HEK293 (cell line): ENCODE data around the gene MKNK2.

Source experiments
- EGR2 ChIP-seq: fragments of 450-650 bp; formaldehyde crosslinking; IDR thresholded peaks from 2 replicates; pipeline ENCODE4 v1.5.1; 2016; ENCODE audit warnings: low read depth, missing biosample characterization, missing genetic modification characterization
- GLIS1 ChIP-seq: fragments of 450-650 bp; formaldehyde crosslinking; IDR thresholded peaks from 2 replicates; pipeline ENCODE4 v1.5.1; 2016; ENCODE audit warnings: missing biosample characterization, missing genetic modification characterization
- GLIS2 ChIP-seq: fragments of 450-650 bp; formaldehyde crosslinking; IDR thresholded peaks from 2 replicates; pipeline ENCODE4 v1.5.1; 2016; ENCODE audit warnings: missing biosample characterization, missing genetic modification characterization
- HOXC10 ChIP-seq: sonication (generic); formaldehyde crosslinking; IDR thresholded peaks from 2 replicates; pipeline ENCODE4 v1.8.1; 2023; ENCODE audit warnings: mild to moderate bottlenecking, missing genetic modification reagents
- IKZF3 ChIP-seq: fragments of 450-650 bp; IDR thresholded peaks from 2 replicates; pipeline ENCODE4 v1.5.0; 2018; ENCODE audit warnings: missing biosample characterization, mild to moderate bottlenecking, missing genetic modification characterization, moderate library complexity
- KLF16 ChIP-seq: fragments of 450-650 bp; formaldehyde crosslinking; IDR thresholded peaks from 2 replicates; pipeline ENCODE4 v1.5.1; 2017; ENCODE audit warnings: missing biosample characterization, missing genetic modification characterization
- MEIS1 ChIP-seq: sonication (generic); formaldehyde crosslinking; IDR thresholded peaks from 2 replicates; pipeline ENCODE4 v1.8.1; 2022; ENCODE audit warnings: missing genetic modification reagents, mild to moderate bottlenecking, borderline replicate concordance
- MZF1 ChIP-seq: fragments of 450-650 bp; formaldehyde crosslinking; IDR thresholded peaks from 2 replicates; pipeline ENCODE4 v1.5.1; 2017; ENCODE audit warnings: missing biosample characterization, missing genetic modification characterization, borderline replicate concordance
- PRDM1 ChIP-seq: fragments of 450-650 bp; formaldehyde crosslinking; IDR thresholded peaks from 2 replicates; pipeline ENCODE4; 2016; ENCODE audit warnings: missing biosample characterization, missing genetic modification characterization
- SCRT1 ChIP-seq: fragments of 450-650 bp; formaldehyde crosslinking; IDR thresholded peaks from 2 replicates; pipeline ENCODE4 v1.5.1; 2016; ENCODE audit warnings: missing biosample characterization, missing genetic modification characterization, borderline replicate concordance
- SP2 ChIP-seq: fragments of 450-650 bp; formaldehyde crosslinking; IDR thresholded peaks from 2 replicates; pipeline ENCODE4 v1.5.1; 2016; ENCODE audit warnings: missing biosample characterization, missing genetic modification characterization
- WT1 ChIP-seq: fragments of 450-650 bp; formaldehyde crosslinking; IDR thresholded peaks from 2 replicates; pipeline ENCODE4 v1.5.1; 2016; ENCODE audit warnings: missing biosample characterization, missing genetic modification characterization
- ZBTB17 ChIP-seq: fragments of 450-650 bp; formaldehyde crosslinking; IDR thresholded peaks from 2 replicates; pipeline ENCODE4 v1.5.1; 2016; ENCODE audit warnings: missing biosample characterization, missing genetic modification characterization
- ZBTB26 ChIP-seq: fragments of 450-650 bp; formaldehyde crosslinking; optimal IDR thresholded peaks from 2 replicates; pipeline ENCODE3; 2016; ENCODE audit warnings: missing biosample characterization, mild to moderate bottlenecking, missing genetic modification characterization
- ZEB2 ChIP-seq: fragments of 450-650 bp; formaldehyde crosslinking; IDR thresholded peaks from 2 replicates; pipeline ENCODE4 v1.5.1; 2016; ENCODE audit warnings: missing biosample characterization, missing genetic modification characterization
- ZFHX2 ChIP-seq: fragments of 450-650 bp; formaldehyde crosslinking; conservative IDR thresholded peaks from 2 replicates; pipeline ENCODE4 v1.5.1; 2016; ENCODE audit warnings: missing biosample characterization, missing genetic modification characterization
- ZFP37 ChIP-seq: fragments of 450-650 bp; formaldehyde crosslinking; IDR thresholded peaks from 2 replicates; pipeline ENCODE4 v1.5.1; 2016; ENCODE audit warnings: missing biosample characterization, missing genetic modification characterization
- ZIC2 ChIP-seq: fragments of 450-650 bp; formaldehyde crosslinking; IDR thresholded peaks from 2 replicates; pipeline ENCODE4 v1.5.1; 2016; ENCODE audit warnings: missing biosample characterization, missing genetic modification characterization
- ZNF10 ChIP-seq: fragments of 450-650 bp; formaldehyde crosslinking; IDR thresholded peaks from 2 replicates; pipeline ENCODE4 v1.5.1; 2017; ENCODE audit warnings: missing biosample characterization, missing genetic modification characterization
- ZNF112 ChIP-seq: fragments of 450-650 bp; formaldehyde crosslinking; IDR thresholded peaks from 2 replicates; pipeline ENCODE4 v1.5.0; 2017; ENCODE audit warnings: missing biosample characterization, missing genetic modification characterization
- ZNF132 ChIP-seq: fragments of 450-650 bp; formaldehyde crosslinking; IDR thresholded peaks from 2 replicates; pipeline ENCODE4 v1.5.1; 2017; ENCODE audit warnings: missing biosample characterization, missing genetic modification characterization, borderline replicate concordance
- ZNF16 ChIP-seq: fragments of 450-650 bp; formaldehyde crosslinking; IDR thresholded peaks from 2 replicates; pipeline ENCODE4 v1.5.1; 2016; ENCODE audit warnings: low read depth, missing biosample characterization, missing genetic modification characterization
- ZNF175 ChIP-seq: fragments of 450-650 bp; formaldehyde crosslinking; IDR thresholded peaks from 2 replicates; pipeline ENCODE4 v1.5.1; 2016; ENCODE audit warnings: missing biosample characterization, missing genetic modification characterization
- ZNF223 ChIP-seq: fragments of 450-650 bp; formaldehyde crosslinking; IDR thresholded peaks from 2 replicates; pipeline ENCODE4 v1.5.1; 2016; ENCODE audit warnings: missing biosample characterization, missing genetic modification characterization
- ZNF366 ChIP-seq: fragments of 450-650 bp; formaldehyde crosslinking; conservative IDR thresholded peaks from 2 replicates; pipeline ENCODE4 v1.5.1; 2016; ENCODE audit warnings: missing biosample characterization, missing genetic modification characterization
- ZNF391 ChIP-seq: fragments of 450-650 bp; formaldehyde crosslinking; IDR thresholded peaks from 2 replicates; pipeline ENCODE4 v1.5.1; 2016; ENCODE audit warnings: low read depth, missing biosample characterization, missing genetic modification characterization, borderline replicate concordance
- ZNF521 ChIP-seq: fragments of 450-650 bp; formaldehyde crosslinking; IDR thresholded peaks from 2 replicates; pipeline ENCODE4 v1.5.1; 2017; ENCODE audit warnings: missing biosample characterization, mild to moderate bottlenecking, missing genetic modification characterization
- ZNF544 ChIP-seq: fragments of 450-650 bp; formaldehyde crosslinking; IDR thresholded peaks from 2 replicates; pipeline ENCODE4 v1.5.0; 2017; ENCODE audit warnings: missing biosample characterization, missing genetic modification characterization
- ZNF624 ChIP-seq: fragments of 450-650 bp; formaldehyde crosslinking; IDR thresholded peaks from 2 replicates; pipeline ENCODE4 v1.5.1; 2017; ENCODE audit warnings: missing biosample characterization, missing genetic modification characterization
- ZNF654 ChIP-seq: fragments of 450-650 bp; formaldehyde crosslinking; IDR thresholded peaks from 2 replicates; pipeline ENCODE4 v1.5.1; 2016; ENCODE audit warnings: low read depth, missing biosample characterization, missing genetic modification characterization
- ZNF664 ChIP-seq: fragments of 450-650 bp; formaldehyde crosslinking; IDR thresholded peaks from 2 replicates; pipeline ENCODE4 v1.5.1; 2016; ENCODE audit warnings: missing biosample characterization, missing genetic modification characterization
- ZNF677 ChIP-seq: fragments of 450-650 bp; IDR thresholded peaks from 2 replicates; pipeline ENCODE4 v1.5.0; 2018; ENCODE audit warnings: missing biosample characterization, mild to moderate bottlenecking, missing genetic modification characterization, moderate library complexity
- ZNF707 ChIP-seq: fragments of 450-650 bp; formaldehyde crosslinking; IDR thresholded peaks from 2 replicates; pipeline ENCODE4 v1.5.1; 2016; ENCODE audit warnings: missing biosample characterization, missing genetic modification characterization
- ZNF785 ChIP-seq: fragments of 450-650 bp; formaldehyde crosslinking; IDR thresholded peaks from 2 replicates; pipeline ENCODE4 v1.5.1; 2016; ENCODE audit warnings: missing biosample characterization, missing genetic modification characterization
- ZNF843 ChIP-seq: fragments of 450-650 bp; formaldehyde crosslinking; IDR thresholded peaks from 2 replicates; pipeline ENCODE4 v1.5.1; 2016; ENCODE audit warnings: missing biosample characterization, missing genetic modification characterization
- TF ChIP-seq, protein P1 (sequence below): fragments of 450-650 bp; formaldehyde crosslinking; IDR thresholded peaks from 2 replicates; pipeline ENCODE4 v1.5.1; 2017; ENCODE audit warnings: missing biosample characterization, missing genetic modification characterization
- TF ChIP-seq, protein P2 (sequence below): fragments of 450-650 bp; formaldehyde crosslinking; IDR thresholded peaks from 2 replicates; pipeline ENCODE4; 2016; ENCODE audit warnings: missing biosample characterization, missing genetic modification characterization
- TF ChIP-seq, protein P3 (sequence below): fragments of 450-650 bp; formaldehyde crosslinking; IDR thresholded peaks from 2 replicates; pipeline ENCODE4 v1.5.1; 2016; ENCODE audit warnings: missing biosample characterization, missing genetic modification characterization

MKNK2 gene

GRCh38 chr19:2055931-2056836 lies 5.1 kb upstream of the MKNK2 start (continued):
- TF ChIP-seq, protein P1, sequence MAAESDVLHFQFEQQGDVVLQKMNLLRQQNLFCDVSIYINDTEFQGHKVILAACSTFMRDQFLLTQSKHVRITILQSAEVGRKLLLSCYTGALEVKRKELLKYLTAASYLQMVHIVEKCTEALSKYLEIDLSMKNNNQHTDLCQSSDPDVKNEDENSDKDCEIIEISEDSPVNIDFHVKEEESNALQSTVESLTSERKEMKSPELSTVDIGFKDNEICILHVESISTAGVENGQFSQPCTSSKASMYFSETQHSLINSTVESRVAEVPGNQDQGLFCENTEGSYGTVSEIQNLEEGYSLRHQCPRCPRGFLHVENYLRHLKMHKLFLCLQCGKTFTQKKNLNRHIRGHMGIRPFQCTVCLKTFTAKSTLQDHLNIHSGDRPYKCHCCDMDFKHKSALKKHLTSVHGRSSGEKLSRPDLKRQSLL (tag by site-specific recombination) = no peak
- TF ChIP-seq ZBTB17 (tag by site-specific recombination) (no peak), EGR2 (tag by site-specific recombination) (peak; percentile 28; the same call in 1 of the 2 replicates), ZNF16 (tag by site-specific recombination) (no peak), ZNF677 (no peak), MEIS1 (CRISPR knock-in tag) (no peak), ZNF654 (tag by site-specific recombination) (no peak), SCRT1 (no peak), ZNF112 (tag by site-specific recombination) (no peak), ZNF785 (tag by site-specific recombination) (no peak), ZNF10 (tag by site-specific recombination) (no peak), ZNF366 (tag by site-specific recombination) (peak; percentile 73), ZNF843 (no peak), KLF16 (no peak), ZBTB26 (tag by site-specific recombination) (no peak), ZNF132 (no peak), IKZF3 (tag by site-specific recombination) (0 out of 2 replicates have a peak, but pooled peaks have one; percentile 24), MZF1 (tag by site-specific recombination) (no peak), ZNF707 (no peak), ZFHX2 (peak; percentile 67), ZNF624 (tag by site-specific recombination) (no peak), WT1 (tag by site-specific recombination) (peak; percentile 92), ZNF223 (tag by site-specific recombination) (no peak), HOXC10 (CRISPR knock-in tag) (no peak), ZNF664 (tag by site-specific recombination) (no peak), ZNF521 (tag by site-specific recombination) (no peak), ZNF175 (tag by site-specific recombination) (no peak), ZNF391 (tag by site-specific recombination) (no peak), PRDM1 (tag by site-specific recombination) (no peak), SP2 (tag by site-specific recombination) (peak; percentile 27), ZNF544 (tag by site-specific recombination) (no peak), ZIC2 (tag by site-specific recombination) (no peak), GLIS2 (0 out of 2 replicates have a peak, but pooled peaks have one; percentile 17), GLIS1 (tag by site-specific recombination) (peak; percentile 94), ZFP37 (tag by site-specific recombination) (no peak), ZEB2 (tag by site-specific recombination) (no peak)
- TF ChIP-seq, protein P2, sequence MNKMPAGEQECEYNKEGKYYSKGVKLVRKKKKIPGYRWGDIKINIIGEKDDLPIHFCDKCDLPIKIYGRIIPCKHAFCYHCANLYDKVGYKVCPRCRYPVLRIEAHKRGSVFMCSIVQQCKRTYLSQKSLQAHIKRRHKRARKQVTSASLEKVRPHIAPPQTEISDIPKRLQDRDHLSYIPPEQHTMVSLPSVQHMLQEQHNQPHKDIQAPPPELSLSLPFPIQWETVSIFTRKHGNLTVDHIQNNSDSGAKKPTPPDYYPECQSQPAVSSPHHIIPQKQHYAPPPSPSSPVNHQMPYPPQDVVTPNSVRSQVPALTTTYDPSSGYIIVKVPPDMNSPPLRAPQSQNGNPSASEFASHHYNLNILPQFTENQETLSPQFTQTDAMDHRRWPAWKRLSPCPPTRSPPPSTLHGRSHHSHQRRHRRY = no peak
- TF ChIP-seq, protein P3, sequence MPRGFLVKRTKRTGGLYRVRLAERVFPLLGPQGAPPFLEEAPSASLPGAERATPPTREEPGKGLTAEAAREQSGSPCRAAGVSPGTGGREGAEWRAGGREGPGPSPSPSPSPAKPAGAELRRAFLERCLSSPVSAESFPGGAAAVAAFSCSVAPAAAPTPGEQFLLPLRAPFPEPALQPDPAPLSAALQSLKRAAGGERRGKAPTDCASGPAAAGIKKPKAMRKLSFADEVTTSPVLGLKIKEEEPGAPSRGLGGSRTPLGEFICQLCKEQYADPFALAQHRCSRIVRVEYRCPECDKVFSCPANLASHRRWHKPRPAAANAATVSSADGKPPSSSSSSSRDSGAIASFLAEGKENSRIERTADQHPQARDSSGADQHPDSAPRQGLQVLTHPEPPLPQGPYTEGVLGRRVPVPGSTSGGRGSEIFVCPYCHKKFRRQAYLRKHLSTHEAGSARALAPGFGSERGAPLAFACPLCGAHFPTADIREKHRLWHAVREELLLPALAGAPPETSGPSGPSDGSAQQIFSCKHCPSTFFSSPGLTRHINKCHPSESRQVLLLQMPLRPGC (tag by site-specific recombination) = no peak
